ENCODE data around the gene PHOX2A.
"Not testable (repeated sequence)": the region's sequence is repeated elsewhere in the genome, so short reads cannot be mapped to it uniquely, and the experiment has no call there.

The PHOX2A gene

GRCh38 chr11:72278905-72279304 is 34.9 kb upstream of the PHOX2A start:
- Histone ChIP-seq H3K4me2 (ENCODE audit: low read length) (no peak overlapping the region), H3K4me1 (ENCODE audit: low read length) (no peaks in the 10 kb centered on the region), H3K27me3 (ENCODE audit: low read depth, low read length) (peaks cover 24% of the 10 kb centered on the region), H3K27ac (ENCODE audit: low read length) (no peak overlapping the region), H3K9ac (ENCODE audit: low read length) (no peak overlapping the region), H3K36me3 (replicated peaks; ENCODE audit: low read depth, low read length) (no peaks in the 10 kb centered on the region), H4K20me1 (ENCODE audit: insufficient read depth, low read length) (no peaks in the 10 kb centered on the region), H3K9me3 (ENCODE audit: insufficient read depth, low read length) (no peaks in the 10 kb centered on the region), H3K4me3 (ENCODE audit: low read length) (no peak overlapping the region), H2AFZ (ENCODE audit: low read depth, low read length) (no peak overlapping the region), H3K79me2 (ENCODE audit: low read length) (no peaks in the 10 kb centered on the region)
- TF ChIP-seq CTCF (IDR thresholded peaks at IDR 0.05; ENCODE audit: low read depth, low read length) (no peak), EZH2phosphoT487 (IDR thresholded peaks at IDR 0.05; ENCODE audit: low read depth) (no peak)

- H3K79me2 ChIP-seq (ENCODE audit: low read length) = no peaks in the 10 kb centered on the region
- no peaks in the 10 kb centered on the region for H4K20me1 ChIP-seq (ENCODE audit: insufficient read depth, low read length)
- H3K4me2 ChIP-seq (ENCODE audit: low read length) = no peak overlapping the region
- no peak overlapping the region for H2AFZ ChIP-seq (ENCODE audit: low read depth, low read length)
- peaks cover 34% of the 10 kb centered on the region for H3K27me3 ChIP-seq (ENCODE audit: low read depth, low read length)
- H3K36me3 ChIP-seq (replicated peaks; ENCODE audit: low read depth, low read length) = no peaks in the 10 kb centered on the region
- no peaks in the 10 kb centered on the region for H3K9me3 ChIP-seq (ENCODE audit: insufficient read depth, low read length)
- no peak overlapping the region for H3K4me3 ChIP-seq (ENCODE audit: low read length)
- H3K9ac ChIP-seq (ENCODE audit: low read length) = no peak overlapping the region
- no peak overlapping the region for H3K27ac ChIP-seq (ENCODE audit: low read length)
- no peak for TF ChIP-seq EZH2phosphoT487 (IDR thresholded peaks at IDR 0.05; ENCODE audit: low read depth)
- no peak for TF ChIP-seq CTCF (IDR thresholded peaks at IDR 0.05; ENCODE audit: low read depth, low read length)
- peaks cover 34% of the 10 kb centered on the region for H3K4me1 ChIP-seq (ENCODE audit: low read length)
These were observed 30.5 kb upstream of the PHOX2A start for GRCh38 chr11:72274435-72274834.

- H2AFZ ChIP-seq (ENCODE audit: low read depth, low read length) = no peak overlapping the region
- H3K27ac ChIP-seq (ENCODE audit: low read length) = no peak overlapping the region
- H3K9ac ChIP-seq (ENCODE audit: low read length) = no peak overlapping the region
- no peaks in the 10 kb centered on the region for H4K20me1 ChIP-seq (ENCODE audit: insufficient read depth, low read length)
- TF ChIP-seq EZH2phosphoT487 (IDR thresholded peaks at IDR 0.05; ENCODE audit: low read depth) = no peak
- TF ChIP-seq CTCF (IDR thresholded peaks at IDR 0.05; ENCODE audit: low read depth, low read length) = no peak
- H3K27me3 ChIP-seq (ENCODE audit: low read depth, low read length) = peaks cover 26% of the 10 kb centered on the region
- H3K4me3 ChIP-seq (ENCODE audit: low read length) = no peak overlapping the region
- no peaks in the 10 kb centered on the region for H3K79me2 ChIP-seq (ENCODE audit: low read length)
- H3K9me3 ChIP-seq (ENCODE audit: insufficient read depth, low read length) = no peaks in the 10 kb centered on the region
- no peak overlapping the region for H3K4me2 ChIP-seq (ENCODE audit: low read length)
- no peaks in the 10 kb centered on the region for H3K36me3 ChIP-seq (replicated peaks; ENCODE audit: low read depth, low read length)
- peaks cover 52% of the 10 kb centered on the region for H3K4me1 ChIP-seq (ENCODE audit: low read length)
These were observed 28.0 kb upstream of the PHOX2A start for GRCh38 chr11:72271980-72272379.

GRCh38 chr11:72267956-72268617 is 24.1 kb upstream of the PHOX2A start:
- H3K4me3 ChIP-seq (ENCODE audit: low read length) = peak overlapping the region; percentile 20; the same call in 1 of the 2 replicates
- H3K4me1 ChIP-seq (ENCODE audit: low read length) = peaks cover 57% of the 10 kb centered on the region
- no peaks in the 10 kb centered on the region for H4K20me1 ChIP-seq (ENCODE audit: insufficient read depth, low read length)
- no peaks in the 10 kb centered on the region for H3K79me2 ChIP-seq (ENCODE audit: low read length)
- peak overlapping the region; percentile 66 for H3K4me2 ChIP-seq (ENCODE audit: low read length)
- H3K9me3 ChIP-seq (ENCODE audit: insufficient read depth, low read length) = no peaks in the 10 kb centered on the region; the same call in 1 of the 2 replicates
- H3K36me3 ChIP-seq (replicated peaks; ENCODE audit: low read depth, low read length) = no peaks in the 10 kb centered on the region
- TF ChIP-seq CTCF (IDR thresholded peaks at IDR 0.05; ENCODE audit: low read depth, low read length) = no peak
- TF ChIP-seq EZH2phosphoT487 (IDR thresholded peaks at IDR 0.05; ENCODE audit: low read depth) = no peak
- no peak overlapping the region for H3K9ac ChIP-seq (ENCODE audit: low read length)
- H2AFZ ChIP-seq (ENCODE audit: low read depth, low read length) = no peak overlapping the region
- H3K27ac ChIP-seq (ENCODE audit: low read length) = peak overlapping the region; percentile 9; the same call in 1 of the 2 replicates
- peaks cover 9% of the 10 kb centered on the region; the same call in 1 of the 2 replicates for H3K27me3 ChIP-seq (ENCODE audit: low read depth, low read length)

- not testable (repeated sequence) for H2AFZ ChIP-seq (ENCODE audit: low read depth, low read length); H4K20me1 ChIP-seq (ENCODE audit: insufficient read depth, low read length); H3K79me2 ChIP-seq (ENCODE audit: low read length); H3K27me3 ChIP-seq (ENCODE audit: low read depth, low read length); H3K27ac ChIP-seq (ENCODE audit: low read length); H3K4me2 ChIP-seq (ENCODE audit: low read length); H3K9me3 ChIP-seq (ENCODE audit: insufficient read depth, low read length); H3K4me3 ChIP-seq (ENCODE audit: low read length); H3K9ac ChIP-seq (ENCODE audit: low read length); H3K36me3 ChIP-seq (replicated peaks; ENCODE audit: low read depth, low read length)
- H3K4me1 ChIP-seq (ENCODE audit: low read length) = peaks cover 47% of the 10 kb centered on the region
These were observed 23.0 kb upstream of the PHOX2A start for GRCh38 chr11:72266960-72267359.

Data from OCI-LY3 (cell line).